Right lobe of liver (tissue), 6 donors: ENCODE measurements around the gene GPR39. TPM values are rescaled to one million over a fixed set of nuclear protein-coding genes. Genes with fewer than 3 reads are reported as not detected.
A peak's percentile ranks its signal among the peaks of the same experiment; 100 is the strongest.
"Not testable (repeated sequence)": the region's sequence is repeated elsewhere in the genome, so short reads cannot be mapped to it uniquely, and the experiment has no call there.

Experiments
- ATAC-seq, 4 donors: fragments of 200-7000 bp; cut with Tn5 transposase; one replicate each; pipeline ENCODE4 v1.9.1; 2020; ENCODE audit warnings: mild to moderate bottlenecking in 4 of 4, moderate library complexity in 4 of 4
- DNase-seq, 3 donors: peaks; one replicate each; pipeline ENCODE4 v3.0.0-alpha.2; 2020
- H3K27ac ChIP-seq, 3 donors: fragments of 200-600 bp; one replicate each; pipeline ENCODE4 v1.8.0; 2022
- H3K27me3 ChIP-seq, 2 donors: fragments of 200-600 bp; one replicate each; pipeline ENCODE4 v1.8.0; 2022
- H3K36me3 ChIP-seq, 4 donors: fragments of 200-600 bp; sonication (generic) in 1 of 4; one replicate each; pipeline versions ENCODE4 v1.5.1 to v1.8.0; 2017 to 2022; ENCODE audit warnings: control low read depth in 1 of 4
- H3K4me1 ChIP-seq, 4 donors: fragments of 200-600 bp; sonication (generic) in 1 of 4; one replicate each; pipeline versions ENCODE4 v1.5.1 to v1.8.0; 2017 to 2022; ENCODE audit warnings: control low read depth in 1 of 4
- H3K4me3 ChIP-seq, 3 donors: fragments of 200-600 bp; one replicate each; pipeline ENCODE4 v1.8.0; 2022
- H3K9me3 ChIP-seq, 4 donors: fragments of 200-600 bp; sonication (generic) in 1 of 4; one replicate each; pipeline versions ENCODE4 v1.5.1 to v1.8.0; 2017 to 2022; ENCODE audit warnings: control low read depth in 1 of 4
- POLR2A ChIP-seq: fragments of 450-650 bp; IDR thresholded peaks from one replicate; pipeline ENCODE4 v1.6.1; 2017; ENCODE audit warnings: antibody characterized with exemption, mild to moderate bottlenecking
- WGBS: methylation state at CpG from one replicate; pipeline ENCODE4 v1.1.6; 2018; ENCODE audit warnings: low coverage, low lambda C conversion rate; ENCODE audit not compliant: insufficient coverage; ENCODE audit errors: missing lambda C conversion rate; 5-methylcytosine and 5-hydroxymethylcytosine counted together
- intact Hi-C, 2 donors: fragments of 100-400 bp; cut with DNase I; formaldehyde crosslinking; loops; one replicate each; pipeline versions ENCODE4 v1.11.2 to v1.14.1; 2022
- total RNA-seq, 6 experiments: library from RNA; depleted of rRNA in 2 of 6; stranded (reverse); fragments of >200 nt in 2 of 6; fragmentation: NEBNext Ultra II Directional in 3 of 6; extraction: Animal tissue kit (Norgen Biotek cat#: 25700) in 3 of 6; gene quantifications; one replicate each; pipeline versions ENCODE4 v1.1.0 to v1.2.4, GENCODE V29; 2016 to 2023
- TF ChIP-seq, protein P1 (sequence below), 4 donors: fragments of 200-600 bp in 3 of 4; fragments of 450-650 bp in 1 of 4; IDR thresholded peaks; one replicate each; pipeline versions ENCODE4 v1.5.1 to v1.8.0; 2016 to 2022; ENCODE audit warnings: antibody characterized with exemption in 4 of 4, mild to moderate bottlenecking in 2 of 4
- donor health status: DM: no; HTN: yes; CAD: no.
- donor health status: DM: no; HTN: no; CAD: no.
- donor health status: DM: no; HTN: no; CAD: no.
- donor health status: DM: no; HTN: yes; CAD: no.
- donor health status: DM: no; HTN: yes; CAD: no.

The GPR39 gene
- total RNA-seq, 6 experiments from 2014 or later = 3.6 to 9.1 (median 6.0) TPM

DNA sequence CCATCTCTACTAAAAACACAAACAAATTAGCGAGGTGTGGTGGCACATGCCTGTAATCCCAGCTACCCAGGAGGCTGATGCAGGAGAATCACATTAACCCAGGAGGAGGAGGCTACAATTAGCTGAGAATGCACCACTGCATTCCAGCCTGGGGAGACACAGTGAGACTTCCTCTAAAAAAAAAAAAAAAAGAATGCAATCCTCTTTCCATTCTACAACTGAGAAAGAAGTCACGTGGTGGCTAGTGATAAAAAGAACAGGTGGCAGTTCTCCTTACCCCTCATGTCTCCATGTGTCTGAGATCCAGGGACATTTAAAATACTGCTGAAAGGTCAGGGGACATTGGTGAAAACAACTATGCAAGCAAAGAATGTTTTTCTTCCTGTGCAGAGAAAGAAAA, 24.4 kb upstream of the GPR39 start:
- H3K27me3 ChIP-seq = no peaks in the 10 kb centered on the region
- H3K9me3 ChIP-seq = no peaks in the 10 kb centered on the region
- H3K4me3 ChIP-seq = no peak overlapping the region
- DNase-seq (no peak), ATAC-seq (no peak)
- WGBS = 19% methylated on average over 2 of the region's 2 CpGs
- H3K27ac ChIP-seq = no peak overlapping the region
- TF ChIP-seq, protein P1, sequence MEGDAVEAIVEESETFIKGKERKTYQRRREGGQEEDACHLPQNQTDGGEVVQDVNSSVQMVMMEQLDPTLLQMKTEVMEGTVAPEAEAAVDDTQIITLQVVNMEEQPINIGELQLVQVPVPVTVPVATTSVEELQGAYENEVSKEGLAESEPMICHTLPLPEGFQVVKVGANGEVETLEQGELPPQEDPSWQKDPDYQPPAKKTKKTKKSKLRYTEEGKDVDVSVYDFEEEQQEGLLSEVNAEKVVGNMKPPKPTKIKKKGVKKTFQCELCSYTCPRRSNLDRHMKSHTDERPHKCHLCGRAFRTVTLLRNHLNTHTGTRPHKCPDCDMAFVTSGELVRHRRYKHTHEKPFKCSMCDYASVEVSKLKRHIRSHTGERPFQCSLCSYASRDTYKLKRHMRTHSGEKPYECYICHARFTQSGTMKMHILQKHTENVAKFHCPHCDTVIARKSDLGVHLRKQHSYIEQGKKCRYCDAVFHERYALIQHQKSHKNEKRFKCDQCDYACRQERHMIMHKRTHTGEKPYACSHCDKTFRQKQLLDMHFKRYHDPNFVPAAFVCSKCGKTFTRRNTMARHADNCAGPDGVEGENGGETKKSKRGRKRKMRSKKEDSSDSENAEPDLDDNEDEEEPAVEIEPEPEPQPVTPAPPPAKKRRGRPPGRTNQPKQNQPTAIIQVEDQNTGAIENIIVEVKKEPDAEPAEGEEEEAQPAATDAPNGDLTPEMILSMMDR (IDR thresholded peaks at IDR 0.05) = no peak
- TF ChIP-seq POLR2A = no peak
- no peaks in the 10 kb centered on the region for H3K36me3 ChIP-seq
- intact Hi-C loops = no loop called here
- H3K4me1 ChIP-seq = peaks cover 0 to 10% (median 0%) of the 10 kb centered on the region in 4 donors

DNA sequence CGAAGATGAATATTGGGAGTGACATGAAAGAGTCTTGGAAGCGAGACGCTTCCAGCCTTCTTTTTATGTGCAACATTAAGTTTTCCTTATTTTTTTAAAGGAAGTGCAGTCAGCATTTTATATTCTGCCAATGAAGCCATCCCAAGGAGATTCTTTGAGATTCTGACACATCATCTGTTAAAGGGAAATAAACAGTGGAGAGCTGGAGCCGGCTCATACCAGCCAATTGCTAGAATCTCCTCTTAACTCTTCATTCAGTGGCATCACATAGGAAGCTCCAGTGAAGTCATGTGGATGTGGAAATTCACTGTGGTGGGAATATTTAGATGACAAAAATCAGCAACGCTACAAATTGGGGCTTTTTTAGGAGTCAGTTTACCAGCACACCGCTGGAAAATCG, 23.7 kb upstream of the GPR39 start:
- no peaks in the 10 kb centered on the region for H3K27me3 ChIP-seq
- no peaks in the 10 kb centered on the region for H3K9me3 ChIP-seq
- intact Hi-C loops = no loop called here
- ATAC-seq (no peak), DNase-seq (no peak)
- H3K27ac ChIP-seq = no peak overlapping the region
- 81% methylated on average over 5 of the region's 7 CpGs for WGBS
- peaks cover 0 to 7% (median 0%) of the 10 kb centered on the region in 4 donors for H3K4me1 ChIP-seq
- no peak overlapping the region for H3K4me3 ChIP-seq
- no peak for TF ChIP-seq POLR2A
- TF ChIP-seq, protein P1 (IDR thresholded peaks at IDR 0.05) = no peak
- no peaks in the 10 kb centered on the region for H3K36me3 ChIP-seq

DNA sequence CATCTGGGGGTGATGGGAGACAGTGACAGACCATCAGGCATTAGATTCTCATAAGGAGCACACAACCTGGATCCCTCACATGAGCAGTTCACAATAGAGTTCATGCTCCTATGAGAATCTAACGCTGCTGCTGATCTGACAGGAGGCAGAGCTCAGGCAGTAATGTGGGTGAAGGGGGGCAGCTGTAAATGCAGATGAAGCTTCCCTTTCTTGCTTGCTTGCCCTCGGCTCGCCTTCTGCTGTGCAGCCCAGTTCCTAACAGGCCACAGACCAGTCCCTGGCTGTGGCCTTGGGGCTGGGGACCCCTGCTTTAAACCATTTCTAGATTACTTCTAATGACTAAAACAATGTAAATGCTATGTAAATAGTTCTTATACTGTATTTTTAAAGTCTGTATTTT, 19.6 kb upstream of the GPR39 start:
- intact Hi-C loops, ATAC-seq, H3K27ac ChIP-seq, H3K9me3 ChIP-seq, H3K4me1 ChIP-seq, H3K4me3 ChIP-seq, DNase-seq, H3K36me3 ChIP-seq, H3K27me3 ChIP-seq: not testable (repeated sequence)
- 0% methylated on average over 1 of the region's 3 CpGs for WGBS

DNA sequence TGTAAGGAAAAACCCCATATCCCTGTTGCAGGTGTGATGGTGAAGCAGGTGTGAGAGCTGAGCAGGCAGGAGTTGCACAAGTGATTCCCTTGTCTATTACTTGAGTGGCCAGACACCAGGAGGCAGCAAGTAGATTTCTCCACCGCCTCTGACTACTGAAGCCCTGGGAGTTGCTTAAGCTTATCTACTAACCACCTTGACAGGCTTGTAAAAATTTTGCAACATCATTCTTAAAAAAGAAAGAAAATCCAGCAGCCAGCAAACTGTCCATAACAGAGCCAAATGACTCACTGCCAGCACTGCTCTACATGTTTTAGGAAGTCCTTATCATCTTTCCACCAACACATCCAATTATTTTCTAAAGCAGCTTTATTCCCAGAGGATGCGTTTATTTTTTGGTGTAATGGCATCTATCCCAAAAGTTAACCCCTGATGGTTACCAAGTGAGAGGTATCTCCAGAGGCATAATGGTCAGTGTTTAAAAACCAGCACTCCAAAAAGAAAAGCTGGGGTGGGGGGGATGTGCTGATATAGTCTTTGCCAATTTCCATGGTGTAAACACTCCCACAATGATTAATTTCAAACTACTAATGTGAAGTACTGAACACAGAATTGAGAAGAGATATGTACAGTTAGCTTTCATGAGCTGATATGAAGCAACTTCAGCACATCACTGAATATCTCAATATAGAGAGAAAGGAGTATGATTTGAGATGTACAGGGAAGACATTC, 16.3 kb upstream of the GPR39 start:
- WGBS = 26% methylated on average over 2 of the region's 2 CpGs
- Histone ChIP-seq H3K4me1 (no peaks in the 10 kb centered on the region), H3K27ac (no peak overlapping the region), H3K4me3 (no peak overlapping the region), H3K36me3 (no peaks in the 10 kb centered on the region), H3K27me3 (no peaks in the 10 kb centered on the region), H3K9me3 (no peaks in the 10 kb centered on the region)
- intact Hi-C loops = no loop called here
- DNase-seq (no peak), ATAC-seq (peak in 2 of 4 donors; percentile 37 to 63)
- TF ChIP-seq POLR2A = no peak
- TF ChIP-seq, protein P1 (IDR thresholded peaks at IDR 0.05) = no peak

GRCh38 chr2:132400901-132401240, 15.7 kb upstream of the GPR39 start:
- Histone ChIP-seq H3K27me3 (no peaks in the 10 kb centered on the region), H3K4me1 (no peaks in the 10 kb centered on the region), H3K27ac (no peak overlapping the region), H3K36me3 (no peaks in the 10 kb centered on the region), H3K4me3 (no peak overlapping the region), H3K9me3 (no peaks in the 10 kb centered on the region)
- 68% methylated on average over 2 of the region's 2 CpGs for WGBS
- DNase-seq (no peak), ATAC-seq (no peak)
- intact Hi-C loops = no loop called here
- TF ChIP-seq, protein P1 (IDR thresholded peaks at IDR 0.05) = no peak
- TF ChIP-seq POLR2A = no peak
